Activated T-helper 2 cell treated with anti-CD3 and anti-CD28 coated beads, Interferon-gamma antibody, Interleukin-2, Interleukin-4, amounts not matched to agents 10 μg/mL and 5 μg/mL and 100 μg/mL, durations not matched to agents 14 hours and 24 hours and 36 hours (primary cell): ENCODE data around the gene CIRBP. TPM values are rescaled to one million over a fixed set of nuclear protein-coding genes. Genes with fewer than 3 reads are reported as not detected.

Experiments
- DNase-seq: peaks from one replicate; pipeline ENCODE4 v3.0.0; 2021; ENCODE audit warnings: low spot score
- H3K27ac Mint-ChIP-seq: one replicate; pipeline ENCODE4 v1.8.0; 2021; ENCODE audit warnings: mixed read lengths
- H3K27me3 Mint-ChIP-seq: one replicate; pipeline ENCODE4 v1.8.0; 2021; ENCODE audit warnings: low read depth, mixed read lengths
- H3K36me3 Mint-ChIP-seq: one replicate; pipeline ENCODE4 v1.8.0; 2021; ENCODE audit warnings: low read depth, mixed read lengths
- H3K4me1 Mint-ChIP-seq: one replicate; pipeline ENCODE4 v1.8.0; 2021; ENCODE audit warnings: low read depth, mixed read lengths
- H3K4me3 Mint-ChIP-seq: one replicate; pipeline ENCODE4 v1.8.0; 2021; ENCODE audit warnings: low read depth, mild to moderate bottlenecking, moderate library complexity, mixed read lengths
- H3K9me3 Mint-ChIP-seq: one replicate; pipeline ENCODE4 v1.8.0; 2021; ENCODE audit warnings: mixed read lengths
- intact Hi-C: fragments of 100-400 bp; cut with micrococcal nuclease; formaldehyde crosslinking; loops from one replicate; pipeline ENCODE4 v1.15.1; 2023
- total RNA-seq: library from RNA; stranded (reverse); gene quantifications from 2 replicates; pipeline ENCODE4 v1.2.3, GENCODE V29; 2022

The CIRBP gene
- total RNA-seq, 1 donor from 2014 or later: 226 TPM

- DNase-seq: no peak
- intact Hi-C loops: no loop called here
- H3K27ac Mint-ChIP-seq: peak overlapping the region; percentile 64
- peaks cover 47% of the 10 kb centered on the region for H3K36me3 Mint-ChIP-seq
- H3K4me1 Mint-ChIP-seq: peaks cover 35% of the 10 kb centered on the region
- peak overlapping the region; percentile 39 for H3K4me3 Mint-ChIP-seq
- no peaks in the 10 kb centered on the region for H3K9me3 Mint-ChIP-seq
- no peaks in the 10 kb centered on the region for H3K27me3 Mint-ChIP-seq
Observed at GRCh38 chr19:1257475-1258162, 11.5 kb upstream of the CIRBP start.

- no peak for DNase-seq
- Mint-ChIP-seq H3K9me3 (no peaks in the 10 kb centered on the region), H3K27ac (peak overlapping the region; percentile 64), H3K36me3 (peaks cover 47% of the 10 kb centered on the region), H3K4me3 (peak overlapping the region; percentile 52), H3K4me1 (peaks cover 38% of the 10 kb centered on the region), H3K27me3 (no peaks in the 10 kb centered on the region)
- intact Hi-C loops: no loop called here
Observed at GRCh38 chr19:1258163-1258492, 11.0 kb upstream of the CIRBP start.

DNA sequence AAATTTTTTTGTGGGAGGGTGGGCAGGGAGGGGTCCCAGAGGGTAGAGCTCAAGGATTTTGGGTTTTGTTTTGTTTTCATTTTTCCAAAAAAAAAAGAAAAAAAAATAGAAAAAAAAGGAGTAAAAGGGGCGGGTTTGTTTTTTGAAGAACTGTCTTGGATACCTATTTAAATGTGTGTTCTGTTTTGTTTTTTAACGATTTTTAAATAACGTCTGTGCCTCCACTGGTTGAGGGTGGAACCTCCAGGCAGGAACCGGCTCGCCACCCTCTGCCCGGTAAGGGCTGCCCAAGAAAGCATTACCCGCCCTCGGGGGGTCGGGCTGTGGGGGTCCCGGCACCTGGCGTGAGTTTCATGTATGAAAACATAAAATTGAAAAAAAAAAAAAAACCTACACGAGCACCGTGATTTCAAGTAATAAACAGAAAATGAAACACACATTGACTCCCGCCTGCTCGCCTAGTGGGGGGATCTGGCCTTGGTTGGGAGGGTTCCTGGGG lies 10.4 kb upstream of the CIRBP start:
- DNase-seq: no peak
- Mint-ChIP-seq H3K36me3 (peaks cover 41% of the 10 kb centered on the region), H3K27me3 (no peaks in the 10 kb centered on the region), H3K4me1 (peaks cover 35% of the 10 kb centered on the region), H3K27ac (peak overlapping the region; percentile 93), H3K9me3 (no peaks in the 10 kb centered on the region), H3K4me3 (peak overlapping the region; percentile 82)
- intact Hi-C loops: loop anchor here (1.0 kb wide), 1 partner anchor 11 kb away; the partner anchor contains the start of gene CIRBP

DNA sequence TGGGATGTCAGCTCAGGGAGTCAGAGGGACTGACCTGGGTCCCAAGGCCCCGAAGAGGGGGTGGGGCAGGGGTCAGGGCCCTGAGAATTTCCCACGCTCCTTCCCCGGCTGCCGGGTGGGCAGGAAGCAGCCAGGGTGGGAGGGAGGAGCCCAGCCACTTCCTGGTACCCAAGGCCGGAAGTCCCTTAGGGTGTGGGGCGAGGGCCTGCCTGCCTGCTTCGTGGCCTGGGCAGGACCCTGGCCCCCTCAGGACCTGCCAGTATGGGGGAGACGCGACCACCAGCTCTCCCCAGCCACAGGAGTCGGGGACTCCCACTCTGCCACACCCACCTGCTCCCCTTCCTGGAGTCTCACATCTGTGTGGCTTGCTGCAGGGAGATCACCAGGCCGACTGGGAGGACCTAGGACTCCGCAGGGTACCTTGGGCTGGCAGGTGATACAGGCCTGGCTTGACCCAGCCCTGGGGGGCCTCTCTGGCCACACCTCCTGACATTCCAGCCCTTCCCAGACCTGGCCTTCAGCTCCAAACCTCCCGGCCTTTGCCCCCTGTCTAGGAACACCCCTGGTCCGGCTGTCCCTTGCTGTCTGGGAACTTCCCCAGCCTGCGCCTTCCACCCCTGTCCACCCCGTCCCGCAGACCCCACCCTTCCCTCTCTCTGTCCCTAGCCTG lies 9.8 kb upstream of the CIRBP start:
- Mint-ChIP-seq H3K36me3 (peaks cover 41% of the 10 kb centered on the region), H3K4me1 (peaks cover 35% of the 10 kb centered on the region), H3K9me3 (no peaks in the 10 kb centered on the region), H3K27me3 (no peaks in the 10 kb centered on the region), H3K4me3 (peak overlapping the region; percentile 82), H3K27ac (peak overlapping the region; percentile 93)
- peak; percentile 75 for DNase-seq
- intact Hi-C loops: loop anchor here (1.0 kb wide), 1 partner anchor 10 kb away; the partner anchor contains the start of gene CIRBP

DNA sequence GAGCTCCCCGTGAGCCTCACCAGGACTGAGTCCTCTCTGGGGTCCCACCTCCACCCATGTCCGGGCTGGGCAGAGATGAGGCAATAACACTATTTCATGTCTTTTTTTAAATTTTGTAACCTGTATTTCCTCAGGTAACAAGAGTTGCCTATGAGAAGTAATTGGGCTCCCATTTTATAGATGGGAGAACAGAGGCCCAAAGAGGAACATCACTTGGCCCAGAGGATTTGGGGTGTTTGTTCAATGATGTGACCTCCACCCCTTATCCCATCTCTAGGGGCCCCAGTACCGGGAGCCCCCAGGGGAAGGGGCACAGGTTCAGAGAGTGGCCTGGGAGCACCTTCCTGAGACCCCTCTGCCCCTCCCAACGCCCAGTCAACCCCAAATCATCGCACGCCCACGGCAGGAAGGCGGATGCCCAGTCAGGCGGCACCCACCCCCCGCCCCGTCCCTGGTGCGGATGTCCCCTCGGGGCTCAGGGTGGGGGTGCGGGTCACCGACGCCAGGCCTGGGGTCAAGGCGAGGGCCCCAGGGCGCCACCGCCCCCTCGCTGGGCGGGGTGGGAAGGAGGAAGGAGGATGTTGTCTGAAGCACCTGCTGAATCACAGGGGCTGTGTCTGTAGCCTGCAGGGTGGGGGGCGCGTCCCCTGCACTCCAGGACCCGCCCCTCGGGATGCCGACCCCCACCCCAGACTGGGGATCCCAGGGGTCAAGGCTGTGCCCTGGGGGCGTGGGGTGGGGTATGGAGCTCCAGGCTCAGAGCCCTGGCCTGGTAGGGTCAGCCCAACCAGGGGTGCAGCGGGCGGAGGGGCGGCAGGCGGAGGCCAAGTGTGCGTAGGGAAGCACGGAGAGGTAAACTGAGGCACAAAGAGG lies 9.0 kb upstream of the CIRBP start:
- H3K27ac Mint-ChIP-seq: peak overlapping the region; percentile 93
- H3K4me1 Mint-ChIP-seq: peaks cover 38% of the 10 kb centered on the region
- H3K4me3 Mint-ChIP-seq: peak overlapping the region; percentile 82
- peaks cover 34% of the 10 kb centered on the region for H3K36me3 Mint-ChIP-seq
- H3K9me3 Mint-ChIP-seq: no peaks in the 10 kb centered on the region
- no peaks in the 10 kb centered on the region for H3K27me3 Mint-ChIP-seq
- intact Hi-C loops: loop anchor here (1.0 kb wide), 2 partner anchors 9 to 11 kb away; partner anchors contain the start of gene CIRBP
- peak; percentile 46 for DNase-seq

DNA sequence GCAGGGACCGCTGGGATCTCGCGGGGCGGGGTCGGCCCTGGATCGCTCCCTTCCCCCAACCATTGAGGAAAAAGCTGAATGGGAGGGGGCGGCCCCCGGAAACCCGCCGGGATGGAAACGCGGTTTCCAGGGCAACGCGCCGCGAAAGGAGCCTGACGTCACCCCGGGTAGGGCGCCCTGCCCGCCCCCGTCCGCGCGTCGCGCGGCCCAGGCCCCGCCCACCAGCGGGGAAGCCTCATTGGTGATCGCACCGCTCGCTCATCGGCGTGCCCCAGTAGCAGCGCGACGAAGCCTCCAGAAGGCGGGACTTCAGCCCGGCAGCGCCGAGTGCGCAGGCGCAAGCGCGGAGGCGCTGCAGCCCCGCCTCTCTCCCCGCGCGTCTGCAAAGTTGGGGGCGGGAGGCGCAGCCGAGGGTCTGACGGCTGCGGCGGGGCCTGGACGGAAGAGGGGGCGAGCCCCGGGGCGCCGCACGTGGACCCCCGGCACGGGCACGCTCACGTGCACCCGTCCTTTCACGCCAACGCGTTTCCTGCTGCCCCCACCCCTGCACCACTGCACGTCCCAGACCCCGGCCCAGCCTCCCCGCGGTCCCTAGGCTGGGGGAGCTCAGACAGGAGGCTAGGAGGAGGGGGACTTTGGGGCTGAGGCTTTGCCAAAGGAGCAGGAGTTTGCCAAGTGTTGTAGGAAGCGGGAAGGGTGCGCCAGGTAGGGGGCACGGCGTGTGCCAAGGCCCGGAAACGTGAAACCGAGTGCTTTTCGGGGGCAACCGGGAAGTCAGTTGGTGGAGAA lies 8.2 kb upstream of the CIRBP start:
- no peaks in the 10 kb centered on the region for H3K27me3 Mint-ChIP-seq
- no peaks in the 10 kb centered on the region for H3K9me3 Mint-ChIP-seq
- peak; percentile 97 for DNase-seq
- peaks cover 44% of the 10 kb centered on the region for H3K4me1 Mint-ChIP-seq
- peaks cover 31% of the 10 kb centered on the region for H3K36me3 Mint-ChIP-seq
- peak overlapping the region; percentile 88 for H3K4me3 Mint-ChIP-seq
- intact Hi-C loops: loop anchor here (1.0 kb wide), 1 partner anchor 12 kb away; no protein-coding TSS in a partner anchor
- peak overlapping the region; percentile 90 for H3K27ac Mint-ChIP-seq

GRCh38 chr19:1261538-1261797 lies 7.7 kb upstream of the CIRBP start:
- Mint-ChIP-seq H3K4me1 (peaks cover 44% of the 10 kb centered on the region), H3K27ac (peak overlapping the region; percentile 90), H3K36me3 (peaks cover 26% of the 10 kb centered on the region), H3K27me3 (no peaks in the 10 kb centered on the region), H3K9me3 (no peaks in the 10 kb centered on the region), H3K4me3 (peak overlapping the region; percentile 88)
- intact Hi-C loops: no loop called here
- DNase-seq: no peak

DNA sequence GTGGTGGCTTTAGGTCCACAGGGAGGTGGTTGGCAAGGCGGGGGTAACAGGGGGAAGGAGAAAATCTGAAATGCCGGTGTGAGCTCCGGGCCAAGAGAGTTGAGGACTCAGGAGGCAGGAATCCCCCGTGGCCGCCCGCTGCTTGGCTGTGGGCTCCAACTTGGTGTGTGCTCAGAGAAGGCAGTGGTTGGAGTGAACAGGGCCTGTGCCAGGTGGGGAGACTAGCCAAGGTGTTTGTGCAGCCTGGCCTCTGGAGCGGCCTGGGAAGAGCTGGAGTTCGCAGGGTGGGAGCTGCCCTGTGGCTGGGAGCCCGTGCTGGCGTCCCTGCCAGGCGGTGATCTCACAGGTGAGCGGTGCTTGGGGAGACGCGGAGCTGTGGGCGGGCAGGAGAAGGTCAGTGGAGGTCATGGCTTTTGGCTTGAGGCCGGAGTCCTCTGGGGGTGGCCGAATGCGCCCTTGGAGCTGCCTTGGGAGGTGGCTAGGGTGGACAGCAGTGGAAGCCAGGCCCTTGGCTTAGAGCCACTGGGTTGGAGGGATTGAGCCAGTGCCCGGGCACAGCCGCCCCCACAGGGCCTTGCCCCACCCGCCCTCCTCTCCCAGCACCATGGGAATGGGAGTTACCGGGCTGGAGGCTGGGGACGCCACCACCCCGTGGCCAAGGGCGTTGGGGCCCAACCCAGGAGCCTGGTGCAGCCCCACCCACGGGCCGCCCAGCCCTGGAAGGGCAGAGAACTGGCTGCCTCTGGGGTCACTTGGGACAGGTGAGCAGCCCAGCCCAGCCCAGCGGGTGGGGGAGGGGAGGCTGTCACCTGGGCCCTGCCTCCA lies 7.1 kb upstream of the CIRBP start:
- H3K4me3 Mint-ChIP-seq: peak overlapping the region; percentile 88
- peak overlapping the region; percentile 90 for H3K27ac Mint-ChIP-seq
- H3K9me3 Mint-ChIP-seq: no peaks in the 10 kb centered on the region
- H3K36me3 Mint-ChIP-seq: peaks cover 22% of the 10 kb centered on the region
- intact Hi-C loops: no loop called here
- no peaks in the 10 kb centered on the region for H3K27me3 Mint-ChIP-seq
- peaks cover 44% of the 10 kb centered on the region for H3K4me1 Mint-ChIP-seq
- DNase-seq: no peak

GRCh38 chr19:1262623-1263123 lies 6.5 kb upstream of the CIRBP start:
- H3K27me3 Mint-ChIP-seq: no peaks in the 10 kb centered on the region
- no peak overlapping the region for H3K27ac Mint-ChIP-seq
- peak overlapping the region; percentile 26 for H3K4me3 Mint-ChIP-seq
- H3K9me3 Mint-ChIP-seq: no peaks in the 10 kb centered on the region
- H3K4me1 Mint-ChIP-seq: peaks cover 43% of the 10 kb centered on the region
- H3K36me3 Mint-ChIP-seq: peaks cover 17% of the 10 kb centered on the region
- intact Hi-C loops: no loop called here
- DNase-seq: no peak

DNA sequence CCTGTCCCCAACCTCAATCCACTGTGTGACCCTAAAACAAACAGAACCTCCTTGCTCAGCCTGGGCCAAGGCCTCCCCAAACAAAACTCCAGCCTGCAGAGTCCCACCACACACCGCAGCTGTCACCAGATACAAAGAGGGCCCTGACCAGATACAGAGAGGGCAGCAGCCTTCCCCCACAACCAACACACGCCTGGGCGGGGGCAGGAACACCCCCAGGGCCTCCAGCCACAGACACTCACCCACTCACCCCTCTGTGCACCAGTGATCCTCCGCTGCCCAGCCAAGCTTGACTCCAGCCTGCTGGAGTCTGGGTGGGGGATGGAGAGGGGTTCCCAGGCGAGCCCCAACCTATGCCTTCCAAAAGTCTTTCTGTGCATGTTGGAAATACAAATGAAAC lies 5.9 kb upstream of the CIRBP start:
- Mint-ChIP-seq H3K36me3 (peaks cover 13% of the 10 kb centered on the region), H3K27ac (peak overlapping the region; percentile 15), H3K27me3 (no peaks in the 10 kb centered on the region), H3K4me1 (peaks cover 42% of the 10 kb centered on the region), H3K4me3 (peak overlapping the region; percentile 3), H3K9me3 (no peaks in the 10 kb centered on the region)
- no peak for DNase-seq
- intact Hi-C loops: no loop called here

- Mint-ChIP-seq H3K27me3 (no peaks in the 10 kb centered on the region), H3K4me3 (no peak overlapping the region), H3K27ac (no peak overlapping the region), H3K4me1 (peaks cover 35% of the 10 kb centered on the region), H3K9me3 (no peaks in the 10 kb centered on the region), H3K36me3 (peaks cover 3% of the 10 kb centered on the region)
- intact Hi-C loops: no loop called here
- DNase-seq: no peak
Observed at GRCh38 chr19:1264801-1265614, 4.1 kb upstream of the CIRBP start.
